GM12878 (cell line): ENCODE results near the gene CHN2. TPM values are rescaled to one million over a fixed set of nuclear protein-coding genes. Genes with fewer than 3 reads are reported as not detected.

Experiments used
- ATAC-seq: fragments of 200-7000 bp; cut with Tn5 transposase; 3 replicates; pipeline ENCODE4 v1.9.1; 2020; ENCODE audit warnings: mild to moderate bottlenecking, moderate library complexity
- BruUV-seq: library from RNA; stranded (reverse); fragments of 400-500 nt; replicated peaks from 2 replicates; lab custom pipeline; 2021; lab: Mats Ljungman, UMichigan
- CTCF ChIA-PET: fragments of 300-600 bp; sonication (Branson Sonifier 250); formaldehyde crosslinking; extraction: SDS; loops from one replicate; lab custom pipeline; 2021; ENCODE audit warnings: inconsistent platforms; lab: Yijun Ruan, JAX
- POLR2A ChIA-PET: fragments of 350-600 bp; formaldehyde crosslinking; extraction: SDS; loops from one replicate; lab custom pipeline; 2021; ENCODE audit warnings: inconsistent platforms; lab: Charles Lee
- RAD21 ChIA-PET: fragments of 300-600 bp; sonication (Branson Sonifier 250); formaldehyde crosslinking; loops from one replicate; lab custom pipeline; 2023; ENCODE audit warnings: antibody characterized with exemption; ENCODE audit not compliant: unreplicated experiment; lab: Charles Lee
- SMC1A ChIA-PET: fragments of 300-600 bp; sonication (Branson Sonifier 250); formaldehyde crosslinking; loops from one replicate; lab custom pipeline; 2023; ENCODE audit not compliant: unreplicated experiment, uncharacterized antibody; lab: Charles Lee
- DNase-seq: peaks from one replicate; pipeline ENCODE4 v3.0.0-alpha.2; 2011; ENCODE audit warnings: low read depth, low spot score
- FAIRE-seq: peaks from 3 replicates; lab custom pipeline; 2011; peaks lifted over from hg19 to GRCh38; lab: Jason Lieb, UNC
- H2AFZ ChIP-seq: 2 replicates; pipeline ENCODE4 v1.6.0; 2011; ENCODE audit warnings: low read depth, low read length, control low read depth; ENCODE audit not compliant: control insufficient read depth
- H3K27ac ChIP-seq: 2 replicates; pipeline ENCODE4 v1.5.1; 2011; ENCODE audit warnings: control low read depth; ENCODE audit not compliant: control insufficient read depth, insufficient read depth
- H3K27me3 ChIP-seq, 2 experiments: replicated peaks in 1 of 2; 2 replicates each; pipeline versions ENCODE4 v1.6.0 to v1.6.1; 2011; ENCODE audit warnings: low read length in 1 of 2; ENCODE audit not compliant: control insufficient read depth in 2 of 2, insufficient read depth in 2 of 2
- H3K36me3 ChIP-seq, 2 experiments: 2 replicates each; pipeline ENCODE4 v1.5.1; 2011; ENCODE audit warnings: low read length in 1 of 2; ENCODE audit not compliant: control insufficient read depth in 2 of 2, insufficient read depth in 2 of 2
- H3K4me1 ChIP-seq: 2 replicates; pipeline ENCODE4 v1.6.1; 2011; ENCODE audit warnings: mild to moderate bottlenecking, low read length, moderate library complexity, mixed read lengths; ENCODE audit not compliant: control insufficient read depth, insufficient read depth
- H3K4me2 ChIP-seq: 2 replicates; pipeline ENCODE4 v1.6.0; 2011; ENCODE audit warnings: control low read depth; ENCODE audit not compliant: control insufficient read depth, insufficient read depth
- H3K4me3 ChIP-seq: fragments of 200-600 bp; sonication (generic); 2 replicates; pipeline ENCODE4 v1.5.1; 2016
- H3K79me2 ChIP-seq: 2 replicates; pipeline ENCODE4 v1.6.0; 2011; ENCODE audit warnings: low read length; ENCODE audit not compliant: control insufficient read depth, insufficient read depth
- H3K9ac ChIP-seq: 2 replicates; pipeline ENCODE4 v1.8.0; 2011; ENCODE audit warnings: low read length, control low read depth, mixed read lengths; ENCODE audit not compliant: control insufficient read depth, insufficient read depth
- H3K9me3 ChIP-seq: replicated peaks from 3 replicates; pipeline ENCODE4 v1.5.1; 2011; ENCODE audit warnings: mild to moderate bottlenecking, low read length; ENCODE audit not compliant: control insufficient read depth, insufficient read depth
- H4K20me1 ChIP-seq: 2 replicates; pipeline ENCODE4 v1.6.0; 2011; ENCODE audit not compliant: control insufficient read depth, insufficient read depth
- CTCF ChIP-seq, 3 experiments: IDR thresholded peaks in 2 of 3; conservative IDR thresholded peaks in 1 of 3; 2 replicates each; pipeline ENCODE4 v1.5.1; 2011; ENCODE audit warnings: low read depth in 3 of 3, low read length in 3 of 3, mild to moderate bottlenecking in 3 of 3, control low read depth in 2 of 3, moderate library complexity in 2 of 3, inconsistent platforms in 1 of 3, mixed read lengths in 1 of 3; ENCODE audit not compliant: control insufficient read depth in 2 of 3, insufficient read depth in 1 of 3; ENCODE audit errors: extremely low read depth in 1 of 3
- GABPA ChIP-seq: IDR thresholded peaks from 2 replicates; pipeline ENCODE4 v1.6.1; 2014; ENCODE audit warnings: antibody characterized with exemption, low read depth, mild to moderate bottlenecking, inconsistent platforms
- TBL1XR1 ChIP-seq: IDR thresholded peaks from 2 replicates; pipeline ENCODE4 v1.6.1; 2012; ENCODE audit warnings: low read depth, low read length, improper control_type of control experiment
- WGBS: methylation state at CpG from one replicate; pipeline ENCODE4 v1.1.6; 2016; ENCODE audit warnings: low lambda C conversion rate; ENCODE audit not compliant: insufficient replicate concordance, insufficient coverage; ENCODE audit errors: missing lambda C conversion rate; 5-methylcytosine and 5-hydroxymethylcytosine counted together
- in situ Hi-C: fragments of 300-500 bp; cut with MboI; formaldehyde crosslinking; loops from 9 replicates; pipeline ENCODE4 v1.14.3; 2018; ENCODE audit warnings: mixed read lengths
- intact Hi-C: fragments of 100-400 bp; cut with micrococcal nuclease; formaldehyde crosslinking; loops from one replicate; pipeline ENCODE4 v1.14.2; 2022; ENCODE audit not compliant: unreplicated experiment
- polyA plus RNA-seq, 11 experiments: library from polyadenylated mRNA; depleted of rRNA in 4 of 11; unstranded in 6 of 11; stranded (reverse) in 5 of 11; fragments of >200 nt; fragmentation: Nextera tagmentation in 4 of 11; fragmentation: Illumina TruSeq in 1 of 11; extraction: Ambion mirVana in 4 of 11; extraction: Trizol in 1 of 11; gene quantifications; 1 replicate in 1 of 11; 2 replicates in 10 of 11; pipeline versions ENCODE4 v1.2.1 to v1.2.3, GENCODE V29; 2011 to 2016; ENCODE audit warnings: inconsistent platforms in 2 of 11, missing spikeins in 2 of 11, low read depth in 1 of 11
- total RNA-seq, 4 experiments: library from RNA; depleted of rRNA in 3 of 4; stranded (reverse); fragments of >200 nt in 3 of 4; fragmentation: Illumina TruSeq in 1 of 4; extraction: Trizol in 1 of 4; gene quantifications; 2 replicates each; pipeline versions ENCODE4 v1.2.1 to v1.2.3, GENCODE V29; 2013 to 2021

CHN2 gene
- total and polyA plus RNA-seq, 10 of the 15 experiments (the other 5 are each of a cell fraction or from before 2014, with no cell fraction given), result 0.11 to 3.8 (median 0.37) TPM; not detected in 2

GRCh38 chr7:29345590-29345989 is 151.0 kb downstream of the CHN2 start:
- Histone ChIP-seq H2AFZ (no peak overlapping the region), H4K20me1 (no peaks in the 10 kb centered on the region), H3K9ac (no peak overlapping the region), H3K4me1 (no peaks in the 10 kb centered on the region), H3K4me2 (no peak overlapping the region), H3K4me3 (no peak overlapping the region), H3K79me2 (no peaks in the 10 kb centered on the region), H3K27me3 (no peaks in the 10 kb centered on the region), H3K9me3 (no peaks in the 10 kb centered on the region), H3K36me3 (no peaks in the 10 kb centered on the region), H3K27ac (no peak overlapping the region)
- ChIA-PET RAD21 (interaction anchor here (0.7 to 1.0 kb wide), 3 partner anchors 14 to 156 kb away, joined by 3 read pairs; no protein-coding TSS in a partner anchor), POLR2A (no interaction called here), CTCF (interaction anchor here (1.0 to 2.4 kb wide), 4 partner anchors 9 to 424 kb away, joined by 3 to 19 read pairs (median 4); no protein-coding TSS in a partner anchor), SMC1A (interaction anchor here (1.0 to 1.2 kb wide), 3 partner anchors 155 to 424 kb away, joined by 3 to 5 read pairs (median 3); no protein-coding TSS in a partner anchor)
- TF ChIP-seq GABPA (no peak), CTCF (IDR thresholded peaks at IDR 0.05 in 2 of 3, conservative IDR thresholded peaks at IDR 0.05 in 1 of 3; ENCODE audit: control insufficient read depth in 2 of 3, extremely low read depth in 1 of 3, insufficient read depth in 1 of 3, low read depth in 3 of 3, low read length in 3 of 3) (peak in 2 of 3 experiments; percentile 33 to 44; a peak in 3 of 6 replicates), TBL1XR1 (no peak)
- FAIRE-seq (no peak), ATAC-seq (peak; percentile 71), DNase-seq (no peak)
- no TSS peak for BruUV-seq
- intact Hi-C loops, result loop anchor here (2.0 kb wide), 1 partner anchor 157 kb away; no protein-coding TSS in a partner anchor
- in situ Hi-C loops, result no loop called here
- WGBS, result 51% methylated on average over 9 of the region's 9 CpGs
